Endothelial cell of umbilical vein (primary cell): ENCODE results near the gene MS4A3. TPM values are rescaled to one million over a fixed set of nuclear protein-coding genes. Genes with fewer than 3 reads are reported as not detected.

Experiments used
- BruUV-seq: library from RNA; stranded (reverse); fragments of 400-500 nt; replicated peaks from 2 replicates; lab custom pipeline; 2021; lab: Mats Ljungman, UMichigan
- CTCF ChIA-PET: fragments of 300-600, 350-600 bp; sonication (Branson Sonifier 250); formaldehyde crosslinking; loops from one replicate; lab custom pipeline; 2021; ENCODE audit warnings: antibody characterized with exemption, inconsistent platforms; lab: Charles Lee
- POLR2A ChIA-PET: fragments of 300-600, 350-600 bp; sonication (Branson Sonifier 250); formaldehyde crosslinking; loops from one replicate; lab custom pipeline; 2021; ENCODE audit warnings: antibody characterized with exemption, inconsistent platforms; lab: Charles Lee
- DNase-seq: peaks from one replicate; pipeline ENCODE4 v3.0.0-alpha.2; 2011; ENCODE audit warnings: low read depth, low spot score
- FAIRE-seq: peaks from 2 replicates; lab custom pipeline; 2011; peaks lifted over from hg19 to GRCh38; lab: Jason Lieb, UNC
- H2AFZ ChIP-seq: 2 replicates; pipeline ENCODE4 v1.6.0; 2012; ENCODE audit warnings: low read depth, low read length, control low read depth, inconsistent platforms
- H3K27ac ChIP-seq: 2 replicates; pipeline ENCODE4 v1.5.1; 2011; ENCODE audit warnings: low read depth, mild to moderate bottlenecking, control low read depth, low read length, moderate library complexity; ENCODE audit not compliant: insufficient read depth
- H3K27me3 ChIP-seq, 2 experiments: 2 replicates each; pipeline versions ENCODE4 v1.6.0 to v1.6.1; 2011; ENCODE audit warnings: low read length in 2 of 2, mixed read lengths in 1 of 2; ENCODE audit not compliant: control insufficient read depth in 2 of 2, insufficient read depth in 2 of 2
- H3K36me3 ChIP-seq, 2 experiments: 2 replicates in 1 of 2; 3 replicates in 1 of 2; pipeline ENCODE4 v1.5.1; 2011; ENCODE audit warnings: low read length in 2 of 2, mild to moderate bottlenecking in 1 of 2, moderate library complexity in 1 of 2; ENCODE audit not compliant: control insufficient read depth in 2 of 2, insufficient read depth in 2 of 2; ENCODE audit errors: extremely low read depth in 1 of 2
- H3K4me1 ChIP-seq: 3 replicates; pipeline ENCODE4 v1.5.1; 2011; ENCODE audit warnings: mild to moderate bottlenecking, low read length; ENCODE audit not compliant: control insufficient read depth, insufficient read depth; ENCODE audit errors: extremely low read depth
- H3K4me2 ChIP-seq: 2 replicates; pipeline ENCODE4 v1.6.1; 2011; ENCODE audit warnings: low read length, control low read depth, mixed read lengths; ENCODE audit not compliant: insufficient read depth
- H3K4me3 ChIP-seq, 3 experiments: fragments of 200-600 bp in 1 of 3; sonication (generic), shearing (Covaris generic) in 1 of 3; replicated peaks in 1 of 3; 2 replicates each; pipeline ENCODE4 v1.5.1; 2011 to 2016; ENCODE audit warnings: control low read depth in 3 of 3, low read length in 3 of 3, mild to moderate bottlenecking in 2 of 3, inconsistent platforms in 1 of 3, low read depth in 1 of 3, moderate library complexity in 1 of 3; ENCODE audit not compliant: insufficient read depth in 1 of 3
- H3K79me2 ChIP-seq: 2 replicates; pipeline ENCODE4 v1.6.0; 2012; ENCODE audit warnings: low read length, inconsistent platforms; ENCODE audit not compliant: control insufficient read depth, insufficient read depth
- H3K9ac ChIP-seq: replicated peaks from 2 replicates; pipeline ENCODE3; 2011; ENCODE audit warnings: low read length, control low read depth; ENCODE audit not compliant: insufficient read depth; ENCODE audit errors: extremely low read depth
- H3K9me1 ChIP-seq: replicated peaks from 3 replicates; pipeline ENCODE4 v1.6.0; 2011; ENCODE audit warnings: mild to moderate bottlenecking, low read length; ENCODE audit not compliant: control insufficient read depth, insufficient read depth; ENCODE audit errors: extremely low read depth
- H3K9me3 ChIP-seq: replicated peaks from 2 replicates; pipeline ENCODE4 v1.5.1; 2012; ENCODE audit warnings: low read length, inconsistent platforms; ENCODE audit not compliant: control insufficient read depth, insufficient read depth
- H4K20me1 ChIP-seq: replicated peaks from 2 replicates; pipeline ENCODE3; 2011; ENCODE audit warnings: mild to moderate bottlenecking, low read length; ENCODE audit not compliant: control insufficient read depth, insufficient read depth; ENCODE audit errors: extremely low read depth
- CTCF ChIP-seq, 2 donors: IDR thresholded peaks; 1 replicate in 1 of 2; 2 replicates in 1 of 2; pipeline ENCODE4 v1.5.1; 2011; ENCODE audit warnings: low read length in 2 of 2, mild to moderate bottlenecking in 2 of 2, moderate library complexity in 2 of 2, control low read depth in 1 of 2, inconsistent platforms in 1 of 2, low read depth in 1 of 2; ENCODE audit not compliant: insufficient read depth in 1 of 2; ENCODE audit errors: extremely low read depth in 1 of 2
- EZH2 ChIP-seq: IDR thresholded peaks from 2 replicates; pipeline ENCODE4 v1.6.1; 2012; ENCODE audit warnings: borderline replicate concordance, low read depth, mild to moderate bottlenecking, moderate library complexity, low read length, inconsistent platforms; ENCODE audit not compliant: severe bottlenecking
- FOS ChIP-seq: IDR thresholded peaks from 2 replicates; pipeline ENCODE4 v1.6.1; 2011; ENCODE audit warnings: mild to moderate bottlenecking, low read length, moderate library complexity, borderline replicate concordance; ENCODE audit not compliant: insufficient read depth
- GATA2 ChIP-seq: IDR thresholded peaks from 2 replicates; pipeline ENCODE4 v1.7.0; 2011; ENCODE audit warnings: low read depth, mild to moderate bottlenecking, moderate library complexity, mixed read lengths, low read length; ENCODE audit not compliant: insufficient read length, insufficient read depth
- JUN ChIP-seq: IDR thresholded peaks from 2 replicates; pipeline ENCODE4 v1.6.1; 2011; ENCODE audit warnings: borderline replicate concordance, low read depth; ENCODE audit not compliant: insufficient read length, insufficient read depth
- MYC ChIP-seq: IDR thresholded peaks from one replicate; pipeline ENCODE4 v1.6.1; 2011; ENCODE audit warnings: mild to moderate bottlenecking, low read depth, low read length
- POLR2A ChIP-seq: IDR thresholded peaks from 2 replicates; pipeline ENCODE4 v1.6.1; 2012; ENCODE audit warnings: low read depth, mild to moderate bottlenecking, control low read depth, low read length
- POLR2AphosphoS5 ChIP-seq: IDR thresholded peaks from 2 replicates; pipeline ENCODE4 v1.6.1; 2012; ENCODE audit warnings: low read depth, mild to moderate bottlenecking, control low read depth, low read length, moderate library complexity; ENCODE audit not compliant: insufficient read depth
- dilution Hi-C: fragments of 300-500 bp; cut with MboI; formaldehyde crosslinking; loops from one replicate; pipeline ENCODE4 v1.15.0; 2019; ENCODE audit warnings: low sequenced_read_pairs; ENCODE audit not compliant: extremely low pct_ligation_motif_present
- intact Hi-C: fragments of 100-400 bp; cut with micrococcal nuclease; formaldehyde crosslinking; loops from one replicate; pipeline ENCODE4 v1.10.0; 2022
- polyA plus RNA-seq, 4 experiments: library from polyadenylated mRNA; depleted of rRNA in 3 of 4; stranded (reverse) in 3 of 4; unstranded in 1 of 4; fragments of >200 nt; gene quantifications; 2 replicates each; pipeline versions ENCODE4 v1.2.1 to v1.2.3, GENCODE V29; 2011 to 2012; ENCODE audit warnings: missing spikeins in 1 of 4
- total RNA-seq: library from RNA; stranded (reverse); gene quantifications from 2 replicates; pipeline ENCODE4 v1.2.3, GENCODE V29; 2021
- TF ChIP-seq, protein P1 (sequence below): IDR thresholded peaks from 2 replicates; pipeline ENCODE4 v1.6.1; 2011; ENCODE audit not compliant: insufficient read depth, insufficient read length

MS4A3 gene
- total and polyA plus RNA-seq, 2 donors (not counting 3 experiments of a cell fraction or from before 2014, with no cell fraction given), result not detected

GRCh38 chr11:60064111-60064510 lies 7.6 kb downstream of the MS4A3 start:
- no peaks in the 10 kb centered on the region for H4K20me1 ChIP-seq
- no peak overlapping the region for H3K4me3 ChIP-seq
- peaks cover 2% of the 10 kb centered on the region in 2 experiments for H3K27me3 ChIP-seq
- no TSS peak for BruUV-seq
- no peaks in the 10 kb centered on the region for H3K9me1 ChIP-seq
- no peak overlapping the region for H3K4me2 ChIP-seq
- no peak overlapping the region for H3K9ac ChIP-seq
- no peaks in the 10 kb centered on the region for H3K9me3 ChIP-seq
- no peaks in the 10 kb centered on the region for H3K4me1 ChIP-seq
- no peaks in the 10 kb centered on the region for H3K79me2 ChIP-seq
- dilution Hi-C loops, result no loop called here
- TF ChIP-seq FOS (no peak), POLR2A (no peak), CTCF (IDR thresholded peaks at IDR 0.05; ENCODE audit: extremely low read depth in 1 of 2, insufficient read depth in 1 of 2, low read depth in 1 of 2, low read length in 2 of 2) (no peak), POLR2AphosphoS5 (no peak)
- no peak overlapping the region for H2AFZ ChIP-seq
- no peak overlapping the region for H3K27ac ChIP-seq
- no peaks in the 10 kb centered on the region for H3K36me3 ChIP-seq
- no peak for FAIRE-seq
- ChIA-PET POLR2A (no interaction called here), CTCF (no interaction called here)
- intact Hi-C loops, result no loop called here
- DNase-seq, result no peak

GRCh38 chr11:60065801-60066200 lies 9.3 kb downstream of the MS4A3 start:
- Histone ChIP-seq H3K4me3 (no peak overlapping the region), H3K9me3 (no peaks in the 10 kb centered on the region), H4K20me1 (no peaks in the 10 kb centered on the region), H3K9me1 (no peaks in the 10 kb centered on the region), H3K9ac (no peak overlapping the region), H3K27me3 (peaks cover 2% of the 10 kb centered on the region in 2 experiments), H3K4me1 (no peaks in the 10 kb centered on the region), H3K79me2 (no peaks in the 10 kb centered on the region), H3K36me3 (no peaks in the 10 kb centered on the region), H3K4me2 (no peak overlapping the region), H3K27ac (no peak overlapping the region), H2AFZ (no peak overlapping the region)
- dilution Hi-C loops, result no loop called here
- no peak for TF ChIP-seq POLR2A
- no peak for TF ChIP-seq FOS
- TF ChIP-seq MYC, result no peak
- no peak for TF ChIP-seq JUN
- TF ChIP-seq, protein P1, sequence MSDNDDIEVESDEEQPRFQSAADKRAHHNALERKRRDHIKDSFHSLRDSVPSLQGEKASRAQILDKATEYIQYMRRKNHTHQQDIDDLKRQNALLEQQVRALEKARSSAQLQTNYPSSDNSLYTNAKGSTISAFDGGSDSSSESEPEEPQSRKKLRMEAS, result no peak
- no peak for TF ChIP-seq GATA2
- no peak for TF ChIP-seq POLR2AphosphoS5
- no peak for TF ChIP-seq EZH2
- TF ChIP-seq CTCF (IDR thresholded peaks at IDR 0.05; ENCODE audit: extremely low read depth in 1 of 2, insufficient read depth in 1 of 2, low read depth in 1 of 2, low read length in 2 of 2), result no peak
- ChIA-PET POLR2A (no interaction called here), CTCF (interaction anchor here (0.8 to 0.9 kb wide), 2 partner anchors 9 kb away, joined by 3 read pairs; no protein-coding TSS in a partner anchor)
- no peak for DNase-seq
- BruUV-seq, result no TSS peak
- FAIRE-seq, result no peak
- intact Hi-C loops, result no loop called here
